ENCODE measurements around the gene NT5C1A.

- TF ChIP-seq CTCF (tag by site-specific recombination; IDR thresholded peaks at IDR 0.05) = no peak
- TF ChIP-seq ZNF239 (tag by site-specific recombination; IDR thresholded peaks at IDR 0.05) = no peak
- no peak for TF ChIP-seq ZNF585B (tag by site-specific recombination; IDR thresholded peaks at IDR 0.05)
- TF ChIP-seq ZBTB44 (tag by site-specific recombination; IDR thresholded peaks at IDR 0.05) = no peak
- no peak for TF ChIP-seq YY1 (tag by site-specific recombination; IDR thresholded peaks at IDR 0.05)
- TF ChIP-seq, protein P1, sequence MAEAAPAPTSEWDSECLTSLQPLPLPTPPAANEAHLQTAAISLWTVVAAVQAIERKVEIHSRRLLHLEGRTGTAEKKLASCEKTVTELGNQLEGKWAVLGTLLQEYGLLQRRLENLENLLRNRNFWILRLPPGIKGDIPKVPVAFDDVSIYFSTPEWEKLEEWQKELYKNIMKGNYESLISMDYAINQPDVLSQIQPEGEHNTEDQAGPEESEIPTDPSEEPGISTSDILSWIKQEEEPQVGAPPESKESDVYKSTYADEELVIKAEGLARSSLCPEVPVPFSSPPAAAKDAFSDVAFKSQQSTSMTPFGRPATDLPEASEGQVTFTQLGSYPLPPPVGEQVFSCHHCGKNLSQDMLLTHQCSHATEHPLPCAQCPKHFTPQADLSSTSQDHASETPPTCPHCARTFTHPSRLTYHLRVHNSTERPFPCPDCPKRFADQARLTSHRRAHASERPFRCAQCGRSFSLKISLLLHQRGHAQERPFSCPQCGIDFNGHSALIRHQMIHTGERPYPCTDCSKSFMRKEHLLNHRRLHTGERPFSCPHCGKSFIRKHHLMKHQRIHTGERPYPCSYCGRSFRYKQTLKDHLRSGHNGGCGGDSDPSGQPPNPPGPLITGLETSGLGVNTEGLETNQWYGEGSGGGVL (tag by site-specific recombination; IDR thresholded peaks at IDR 0.05) = no peak
- TF ChIP-seq PRDM10 (tag by site-specific recombination; IDR thresholded peaks at IDR 0.05) = 0 out of 2 replicates have a peak, but pooled peaks have one; percentile 17
- no peak for TF ChIP-seq ZNF274 (IDR thresholded peaks at IDR 0.05; ENCODE audit: low read length)
- no peak for TF ChIP-seq ZNF274 (tag by site-specific recombination; IDR thresholded peaks at IDR 0.05; ENCODE audit: borderline replicate concordance)
- no peak for TF ChIP-seq ZNF280C (tag by site-specific recombination; IDR thresholded peaks at IDR 0.05)
- TF ChIP-seq ZFP3 (tag by site-specific recombination; IDR thresholded peaks at IDR 0.05; ENCODE audit: low read depth) = no peak
- TF ChIP-seq ZBTB17 (tag by site-specific recombination; IDR thresholded peaks at IDR 0.05) = no peak
Observed at GRCh38 chr1:39628807-39629350, 43.0 kb downstream of the NT5C1A start.

Measured in HEK293 (cell line).